MM.1S (cell line): ENCODE data around the gene NCAM2.

Source experiments
- DNase-seq: peaks from one replicate; pipeline ENCODE4 v3.0.0-alpha.2; 2015
- H2AFZ ChIP-seq: fragments of 300-600 bp; sonication (generic); 2 replicates; pipeline ENCODE4 v1.6.0; 2016; ENCODE audit warnings: antibody characterized with exemption, low read length
- H3F3A ChIP-seq: fragments of 300-600 bp; sonication (generic); 2 replicates; pipeline ENCODE4 v1.6.1; 2016; ENCODE audit warnings: mild to moderate bottlenecking, antibody characterized with exemption, low read length, moderate library complexity, mixed read lengths; ENCODE audit not compliant: insufficient read depth
- H3K27ac ChIP-seq: fragments of 300-600 bp; sonication (generic); 2 replicates; pipeline ENCODE4 v1.5.1; 2016; ENCODE audit warnings: mild to moderate bottlenecking, low read length
- H3K27me3 ChIP-seq: fragments of 300-600 bp; sonication (generic); replicated peaks from 2 replicates; pipeline ENCODE4 v1.6.0; 2016; ENCODE audit warnings: low read length; ENCODE audit not compliant: insufficient read depth
- H3K36me3 ChIP-seq: fragments of 300-600 bp; sonication (generic); replicated peaks from 2 replicates; pipeline ENCODE4 v1.6.1; 2016; ENCODE audit warnings: mild to moderate bottlenecking, low read length, mixed read lengths; ENCODE audit not compliant: insufficient read depth
- H3K4me1 ChIP-seq: fragments of 300-600 bp; sonication (generic); 2 replicates; pipeline ENCODE4 v1.6.1; 2016; ENCODE audit warnings: low read length, mixed read lengths
- H3K4me2 ChIP-seq: fragments of 300-600 bp; sonication (generic); 2 replicates; pipeline ENCODE4 v1.6.0; 2016; ENCODE audit warnings: low read depth, low read length
- H3K4me3 ChIP-seq: fragments of 300-600 bp; sonication (generic); 2 replicates; pipeline ENCODE4 v1.5.1; 2016; ENCODE audit warnings: low read length, mixed read lengths
- H3K79me2 ChIP-seq: fragments of 300-600 bp; sonication (generic); 2 replicates; pipeline ENCODE4 v1.6.1; 2016; ENCODE audit warnings: mixed run types, low read length, mixed read lengths
- H3K9ac ChIP-seq: fragments of 300-600 bp; sonication (generic); 2 replicates; pipeline ENCODE4 v1.6.1; 2016; ENCODE audit warnings: low read length, mixed read lengths
- H3K9me2 ChIP-seq: fragments of 300-600 bp; sonication (generic); replicated peaks from 2 replicates; pipeline ENCODE4 v1.6.1; 2016; ENCODE audit warnings: mild to moderate bottlenecking, low read length, mixed read lengths; ENCODE audit not compliant: insufficient read depth
- H3K9me3 ChIP-seq: fragments of 300-600 bp; sonication (generic); replicated peaks from 2 replicates; pipeline ENCODE4 v1.6.1; 2016; ENCODE audit warnings: mild to moderate bottlenecking, low read length, mixed read lengths; ENCODE audit not compliant: insufficient read depth
- H4K20me1 ChIP-seq: fragments of 300-600 bp; sonication (generic); 2 replicates; pipeline ENCODE4 v1.6.1; 2016; ENCODE audit warnings: mild to moderate bottlenecking, low read length, moderate library complexity, mixed read lengths; ENCODE audit not compliant: insufficient read depth
- EZH2 ChIP-seq: fragments of 300-600 bp; sonication (generic); optimal IDR thresholded peaks from 2 replicates; pipeline ENCODE3; 2017; ENCODE audit warnings: low read depth, mild to moderate bottlenecking, antibody characterized with exemption, low read length, mixed read lengths
- EZH2phosphoT487 ChIP-seq: fragments of 300-600 bp; sonication (generic); IDR thresholded peaks from 2 replicates; pipeline ENCODE4 v1.6.1; 2018; ENCODE audit warnings: antibody characterized with exemption, low read length
- TF ChIP-seq, protein P1 (sequence below): fragments of 300-600 bp; sonication (generic); IDR thresholded peaks from 2 replicates; pipeline ENCODE4 v1.5.1; 2016; ENCODE audit warnings: antibody characterized with exemption, low read length, mixed read lengths

NCAM2 gene

DNA sequence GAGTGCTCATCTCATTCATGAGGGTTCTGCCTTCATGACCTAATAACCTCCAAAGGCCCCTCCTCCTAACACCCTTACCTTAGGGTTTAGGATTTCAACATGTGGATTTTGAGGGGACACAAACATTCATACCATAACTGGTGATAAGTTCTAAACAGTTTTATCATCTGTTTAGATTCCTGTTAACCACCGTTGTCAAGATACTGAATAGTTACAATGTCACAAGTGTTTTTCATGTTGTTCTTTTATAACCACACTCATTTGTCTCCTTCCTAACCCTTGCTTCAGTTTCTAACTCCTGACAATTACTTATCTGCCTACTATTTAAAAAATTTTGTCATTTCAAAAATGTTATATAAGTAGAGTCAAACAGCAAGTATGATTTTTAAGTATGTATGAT is 86.0 kb downstream of the NCAM2 start:
- no peak for TF ChIP-seq EZH2

DNA sequence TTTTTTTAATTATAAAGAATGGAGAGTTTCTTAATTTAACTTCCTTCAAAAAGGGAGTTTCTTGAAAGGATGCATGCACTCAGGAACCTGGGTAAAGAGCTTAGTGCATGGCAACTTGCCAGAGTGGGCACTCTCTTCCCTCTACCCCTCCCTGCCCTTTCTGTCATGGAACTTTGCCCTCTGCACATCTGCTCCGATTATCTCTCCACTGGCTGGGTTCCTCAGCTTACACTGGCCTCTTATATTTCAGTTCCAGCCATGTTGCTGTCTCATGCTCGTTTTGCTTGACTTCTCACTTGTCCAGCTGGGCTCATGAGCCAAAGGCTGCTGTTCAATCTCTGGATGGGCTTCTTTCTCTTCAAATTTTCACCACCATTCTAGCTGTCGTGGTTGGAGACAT is 87.0 kb downstream of the NCAM2 start:
- Histone ChIP-seq H3K27me3 (no peaks in the 10 kb centered on the region), H3K9me2 (no peaks in the 10 kb centered on the region), H3K4me2 (no peak overlapping the region), H4K20me1 (no peaks in the 10 kb centered on the region), H3K36me3 (no peaks in the 10 kb centered on the region), H3F3A (no peaks in the 10 kb centered on the region), H3K9me3 (no peaks in the 10 kb centered on the region), H3K79me2 (no peaks in the 10 kb centered on the region), H3K4me1 (no peaks in the 10 kb centered on the region), H2AFZ (no peak overlapping the region), H3K4me3 (no peak overlapping the region), H3K9ac (no peak overlapping the region), H3K27ac (no peak overlapping the region)
- TF ChIP-seq EZH2 = no peak
- no peak for TF ChIP-seq EZH2phosphoT487
- TF ChIP-seq, protein P1, sequence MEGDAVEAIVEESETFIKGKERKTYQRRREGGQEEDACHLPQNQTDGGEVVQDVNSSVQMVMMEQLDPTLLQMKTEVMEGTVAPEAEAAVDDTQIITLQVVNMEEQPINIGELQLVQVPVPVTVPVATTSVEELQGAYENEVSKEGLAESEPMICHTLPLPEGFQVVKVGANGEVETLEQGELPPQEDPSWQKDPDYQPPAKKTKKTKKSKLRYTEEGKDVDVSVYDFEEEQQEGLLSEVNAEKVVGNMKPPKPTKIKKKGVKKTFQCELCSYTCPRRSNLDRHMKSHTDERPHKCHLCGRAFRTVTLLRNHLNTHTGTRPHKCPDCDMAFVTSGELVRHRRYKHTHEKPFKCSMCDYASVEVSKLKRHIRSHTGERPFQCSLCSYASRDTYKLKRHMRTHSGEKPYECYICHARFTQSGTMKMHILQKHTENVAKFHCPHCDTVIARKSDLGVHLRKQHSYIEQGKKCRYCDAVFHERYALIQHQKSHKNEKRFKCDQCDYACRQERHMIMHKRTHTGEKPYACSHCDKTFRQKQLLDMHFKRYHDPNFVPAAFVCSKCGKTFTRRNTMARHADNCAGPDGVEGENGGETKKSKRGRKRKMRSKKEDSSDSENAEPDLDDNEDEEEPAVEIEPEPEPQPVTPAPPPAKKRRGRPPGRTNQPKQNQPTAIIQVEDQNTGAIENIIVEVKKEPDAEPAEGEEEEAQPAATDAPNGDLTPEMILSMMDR = no peak
- DNase-seq = no peak

More for the DNA sequence above, 86.0 kb downstream of the NCAM2 start:
- Histone ChIP-seq H3K4me3 (no peak overlapping the region), H3K27ac (no peak overlapping the region), H3K27me3 (no peaks in the 10 kb centered on the region), H3K79me2 (no peaks in the 10 kb centered on the region), H3K4me2 (no peak overlapping the region), H3F3A (no peaks in the 10 kb centered on the region), H4K20me1 (no peaks in the 10 kb centered on the region), H2AFZ (no peak overlapping the region), H3K36me3 (no peaks in the 10 kb centered on the region), H3K9ac (no peak overlapping the region), H3K9me2 (no peaks in the 10 kb centered on the region), H3K4me1 (no peaks in the 10 kb centered on the region), H3K9me3 (no peaks in the 10 kb centered on the region)
- no peak for DNase-seq

DNA sequence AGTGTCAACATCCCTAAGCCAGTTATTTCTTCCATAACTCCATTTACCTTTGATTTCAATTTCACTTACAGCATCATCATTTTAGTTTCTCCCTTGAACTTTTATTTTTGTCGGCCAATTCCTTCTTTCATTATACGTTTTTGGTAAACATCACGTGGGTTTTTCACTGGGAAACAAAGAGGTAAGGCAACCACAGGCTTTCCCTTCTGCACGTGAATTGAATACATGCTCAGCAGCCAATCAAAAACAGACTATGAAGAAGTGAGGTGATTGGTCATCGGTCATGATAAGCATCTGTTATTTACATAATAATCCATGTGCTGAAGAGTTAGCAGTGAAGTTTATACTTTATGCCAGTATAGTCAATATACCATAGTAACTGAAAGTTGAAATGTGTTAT is 98.7 kb downstream of the NCAM2 start:
- Histone ChIP-seq H3F3A (no peaks in the 10 kb centered on the region), H3K9me3 (no peaks in the 10 kb centered on the region), H3K27ac (no peak overlapping the region), H3K4me3 (no peak overlapping the region), H3K9ac (no peak overlapping the region), H2AFZ (no peak overlapping the region), H3K9me2 (no peaks in the 10 kb centered on the region), H3K36me3 (no peaks in the 10 kb centered on the region), H3K27me3 (no peaks in the 10 kb centered on the region), H3K79me2 (no peaks in the 10 kb centered on the region), H3K4me2 (no peak overlapping the region), H3K4me1 (no peaks in the 10 kb centered on the region), H4K20me1 (no peaks in the 10 kb centered on the region)
- no peak for DNase-seq
- TF ChIP-seq, protein P1 = no peak
- TF ChIP-seq EZH2phosphoT487 (no peak), EZH2 (no peak)

DNA sequence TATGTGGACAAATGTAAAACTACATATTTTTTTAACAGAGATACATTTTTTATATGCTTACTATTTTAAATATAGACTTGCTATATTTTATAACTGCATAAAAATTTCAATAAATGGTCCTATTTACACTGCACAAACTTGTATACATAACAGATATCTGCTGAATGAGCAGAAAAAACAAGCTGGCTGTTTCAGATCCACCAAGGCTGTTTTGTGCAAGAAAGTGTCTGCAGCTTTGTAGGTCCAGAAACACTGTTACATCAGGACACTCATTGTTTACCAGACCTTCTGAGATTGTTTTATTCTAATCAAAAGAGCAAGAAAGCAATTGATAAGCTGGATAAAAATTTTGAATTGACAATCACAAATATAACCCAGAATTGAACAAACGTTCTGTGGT is 99.3 kb downstream of the NCAM2 start:
- no peak overlapping the region for H3K9ac ChIP-seq
- no peak overlapping the region for H3K27ac ChIP-seq
- no peaks in the 10 kb centered on the region for H3K9me3 ChIP-seq
- no peak overlapping the region for H2AFZ ChIP-seq
- H3K27me3 ChIP-seq = no peaks in the 10 kb centered on the region
- TF ChIP-seq EZH2phosphoT487 = no peak
- TF ChIP-seq, protein P1 = no peak
- no peak for TF ChIP-seq EZH2
- H3K4me2 ChIP-seq = no peak overlapping the region
- no peaks in the 10 kb centered on the region for H3F3A ChIP-seq
- H4K20me1 ChIP-seq = no peaks in the 10 kb centered on the region
- no peak overlapping the region for H3K4me3 ChIP-seq
- no peaks in the 10 kb centered on the region for H3K36me3 ChIP-seq
- no peaks in the 10 kb centered on the region for H3K79me2 ChIP-seq
- H3K9me2 ChIP-seq = no peaks in the 10 kb centered on the region
- no peak for DNase-seq
- no peaks in the 10 kb centered on the region for H3K4me1 ChIP-seq
